ENCODE measurements around the gene LTBP2.
A peak's percentile ranks its signal among the peaks of the same experiment; 100 is the strongest.

The LTBP2 gene

GRCh38 chr14:74637178-74637550, 25.1 kb upstream of the LTBP2 start:
- peak in 1 of 2 experiments; percentile 50 for DNase-seq

DNA sequence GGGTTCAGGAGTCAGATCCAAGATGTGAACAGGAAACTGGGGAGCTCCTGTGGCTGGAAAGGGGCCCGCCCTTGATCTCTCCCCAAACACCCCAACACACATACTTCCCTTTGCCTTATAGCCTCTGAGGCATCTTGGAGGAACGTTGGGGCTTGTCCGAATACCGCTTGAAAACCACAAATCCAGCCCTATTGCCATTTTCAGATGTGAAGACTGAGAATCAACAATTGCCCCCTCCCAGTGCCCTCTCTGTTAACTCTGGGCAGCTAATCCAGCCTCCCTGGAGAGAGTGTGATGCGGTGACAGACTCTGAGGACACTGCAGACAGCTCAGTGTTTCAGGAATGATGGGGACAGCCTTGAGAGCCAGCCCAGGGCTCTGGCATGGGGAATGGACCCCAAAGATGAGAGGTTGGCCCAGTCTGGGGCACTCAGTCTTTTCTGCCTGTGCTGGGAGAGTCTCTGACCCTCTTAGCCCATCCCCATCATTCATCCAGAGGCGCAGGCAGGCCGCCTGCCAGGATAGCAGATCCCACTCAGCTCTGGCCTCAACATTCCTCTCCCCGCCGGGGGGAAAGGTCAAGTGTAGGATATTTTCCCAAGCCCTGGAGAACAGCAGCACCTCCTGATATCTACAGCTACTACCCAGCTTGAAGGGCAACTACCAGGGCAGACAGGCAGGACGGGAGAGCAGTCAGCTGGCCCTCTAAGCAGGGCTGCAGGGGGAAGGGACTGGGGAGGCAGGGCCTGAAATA, 24.6 kb upstream of the LTBP2 start:
- DNase-seq, result no peak

GRCh38 chr14:74635847-74636246, 23.8 kb upstream of the LTBP2 start:
- DNase-seq, result no peak

DNA sequence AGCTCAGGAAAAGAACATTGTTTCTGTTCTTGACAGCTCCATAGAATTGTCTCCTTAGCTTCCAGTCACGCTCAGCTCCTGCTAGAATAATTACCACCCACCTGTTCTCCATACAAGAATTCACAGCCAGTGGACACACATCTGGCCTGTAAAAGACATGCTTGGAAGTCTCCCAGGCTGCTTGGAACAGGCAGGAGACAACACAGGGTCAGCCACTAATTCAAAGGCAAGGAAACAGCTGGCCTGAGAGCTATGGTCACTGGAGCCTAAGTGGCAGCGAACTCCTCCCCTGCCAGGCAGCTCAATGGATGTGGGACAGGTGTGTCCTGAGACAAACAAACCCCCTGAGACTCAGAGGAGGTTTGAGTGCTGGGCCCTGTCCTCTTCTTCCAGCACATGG, 22.9 kb upstream of the LTBP2 start:
- no peak for DNase-seq

DNA sequence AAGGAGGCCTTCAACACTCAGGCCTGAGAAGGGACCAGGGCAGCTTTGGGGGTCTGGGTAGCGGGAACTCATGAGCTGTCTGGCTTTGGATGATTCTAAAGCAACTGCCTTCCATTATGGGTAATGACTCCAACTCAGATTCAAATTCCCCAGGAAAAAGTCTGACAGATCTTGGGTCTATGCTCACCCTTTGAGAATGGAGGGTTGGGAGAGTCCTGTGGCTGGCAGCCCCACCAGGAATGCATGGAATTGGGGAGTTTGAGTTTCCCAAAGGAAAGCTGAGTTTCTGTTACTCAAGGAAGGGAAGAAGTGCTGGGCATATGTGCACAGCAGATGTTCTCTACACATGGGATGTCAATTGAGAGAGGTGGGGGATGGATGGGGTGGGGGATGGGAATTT, 22.4 kb upstream of the LTBP2 start:
- no peak for DNase-seq

- DNase-seq, result peak in 1 of 2 experiments; percentile 43
These were observed 19.0 kb upstream of the LTBP2 start for GRCh38 chr14:74630881-74631690.

GRCh38 chr14:74628418-74628817, 16.4 kb upstream of the LTBP2 start:
- no peak for DNase-seq

DNA sequence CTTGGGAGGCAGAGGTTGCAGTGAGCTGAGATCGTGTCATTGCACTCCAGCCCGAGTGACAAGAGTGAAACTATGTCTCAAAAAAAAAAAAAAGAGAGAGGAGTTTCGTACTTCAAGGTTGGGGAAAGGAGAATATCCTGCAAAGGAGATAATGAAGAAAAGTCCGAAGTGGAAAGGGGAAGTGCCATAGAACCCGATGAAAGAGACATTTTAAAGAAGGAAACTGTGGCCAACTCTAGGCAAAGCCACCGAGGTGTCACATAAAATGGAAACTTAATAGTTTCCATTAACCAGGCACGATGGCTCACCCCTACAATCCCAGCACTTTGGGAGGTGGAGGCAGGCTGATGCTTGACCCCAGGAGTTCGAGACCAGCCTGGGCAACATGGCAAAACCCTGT, 15.0 kb upstream of the LTBP2 start:
- DNase-seq, result no peak

DNA sequence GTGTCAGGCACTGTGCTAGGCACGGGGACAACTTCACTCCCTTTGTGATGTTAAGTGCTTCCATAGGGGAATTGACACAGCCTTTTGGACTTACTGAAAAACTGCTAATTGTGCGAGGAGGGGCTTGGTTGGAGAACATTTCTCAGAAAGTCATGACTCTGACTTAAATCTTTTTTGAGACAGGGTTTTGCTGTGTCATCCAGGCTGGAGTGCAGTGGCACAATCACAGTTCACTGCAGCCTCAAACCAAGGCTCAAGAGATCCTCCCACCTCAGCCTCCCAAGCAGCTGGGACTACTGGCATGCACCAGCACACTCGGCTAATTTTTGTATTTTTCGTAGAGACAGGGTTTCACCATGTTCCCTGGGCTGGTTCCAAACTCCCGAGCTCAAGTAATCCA, 10.2 kb upstream of the LTBP2 start:
- DNase-seq, result no peak

DNA sequence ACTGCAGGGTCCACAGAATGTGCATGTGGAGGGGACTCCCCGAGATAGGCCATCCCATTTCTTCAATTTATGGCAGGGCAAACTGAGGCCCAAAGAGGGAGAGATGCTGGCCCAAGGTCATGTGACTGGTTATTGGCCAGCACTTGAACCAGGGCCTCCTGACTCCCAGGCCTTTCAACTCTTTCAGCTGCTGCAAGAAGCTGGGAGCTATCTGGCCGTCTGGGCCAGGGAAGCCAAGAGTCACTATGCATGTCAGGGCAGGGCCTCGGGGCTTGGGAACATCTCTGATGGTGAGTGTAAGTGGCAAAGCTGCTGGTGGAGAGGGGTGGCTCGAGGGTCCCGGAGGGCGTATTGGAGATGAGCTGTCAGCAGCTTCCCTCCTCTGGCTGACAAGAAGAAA, 9.5 kb upstream of the LTBP2 start:
- no peak for DNase-seq

- DNase-seq, result no peak
These were observed 8.9 kb upstream of the LTBP2 start for GRCh38 chr14:74620923-74621322.

GRCh38 chr14:74620497-74620921, 8.5 kb upstream of the LTBP2 start:
- no peak for DNase-seq

DNA sequence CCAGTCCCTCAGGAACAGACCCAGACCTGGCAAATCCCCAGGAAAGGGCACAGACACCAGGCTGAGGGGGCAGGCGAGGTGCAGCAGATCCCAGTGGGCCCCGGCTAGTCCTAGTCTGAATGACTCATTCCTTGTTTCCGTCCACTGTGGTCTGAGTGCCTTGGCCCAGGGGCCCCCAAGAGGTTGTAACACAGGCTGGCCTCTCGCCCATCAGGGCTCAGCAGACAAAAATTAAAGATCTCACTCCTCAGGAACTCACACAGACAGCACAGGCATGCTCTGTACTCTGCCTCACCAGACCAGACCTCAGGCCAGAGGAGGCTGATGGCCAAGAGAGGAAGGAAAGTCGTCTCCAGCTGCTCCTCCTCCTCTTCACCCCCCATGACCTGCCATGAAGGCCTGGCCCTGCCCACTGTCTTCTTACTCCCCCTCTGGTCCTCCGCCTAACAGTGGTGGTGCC, 7.7 kb upstream of the LTBP2 start:
- DNase-seq, result no peak

DNA sequence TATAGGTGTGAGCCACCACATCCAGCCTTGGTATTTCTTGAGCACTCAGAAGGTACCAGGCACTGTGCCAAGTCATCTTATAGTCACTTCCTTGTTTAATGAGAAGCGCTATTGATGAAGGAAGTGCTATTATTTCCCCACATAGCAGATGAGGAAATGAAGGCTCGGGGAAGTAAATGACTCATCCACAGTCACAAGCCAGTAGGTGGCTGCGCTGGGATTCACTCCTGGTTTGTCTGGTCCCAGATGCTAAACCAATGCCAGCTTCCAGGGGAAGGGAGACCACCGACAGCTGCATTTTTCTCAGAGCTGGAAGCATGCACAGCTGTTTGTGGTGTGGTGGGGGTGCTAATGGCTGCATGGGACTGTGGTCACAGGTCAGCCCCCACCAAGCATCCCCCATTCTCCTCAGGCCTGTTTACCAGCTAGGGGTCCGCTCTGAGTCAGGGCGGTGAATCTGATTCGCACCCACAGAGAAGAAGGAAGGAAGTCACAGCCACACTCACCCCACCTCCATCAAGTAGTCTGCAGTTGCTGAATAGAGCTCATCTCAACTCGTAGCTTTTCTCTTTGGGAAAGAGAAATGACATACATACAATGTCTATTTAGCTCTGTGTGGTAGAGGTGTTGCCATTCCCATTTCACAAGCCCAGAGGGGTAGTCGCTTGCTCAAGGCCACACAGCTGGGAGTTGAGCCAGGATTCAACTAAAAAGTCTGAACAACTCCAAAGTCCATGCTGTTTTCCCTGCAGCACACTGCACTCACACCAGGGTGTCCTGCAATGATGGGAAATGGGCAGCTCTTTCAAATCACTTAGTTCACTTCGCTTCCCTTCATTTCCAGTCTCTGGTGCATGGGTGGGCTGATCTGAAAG, 6.3 kb upstream of the LTBP2 start:
- DNase-seq, result no peak

GRCh38 chr14:74616996-74617700, 5.1 kb upstream of the LTBP2 start:
- no peak for DNase-seq

DNA sequence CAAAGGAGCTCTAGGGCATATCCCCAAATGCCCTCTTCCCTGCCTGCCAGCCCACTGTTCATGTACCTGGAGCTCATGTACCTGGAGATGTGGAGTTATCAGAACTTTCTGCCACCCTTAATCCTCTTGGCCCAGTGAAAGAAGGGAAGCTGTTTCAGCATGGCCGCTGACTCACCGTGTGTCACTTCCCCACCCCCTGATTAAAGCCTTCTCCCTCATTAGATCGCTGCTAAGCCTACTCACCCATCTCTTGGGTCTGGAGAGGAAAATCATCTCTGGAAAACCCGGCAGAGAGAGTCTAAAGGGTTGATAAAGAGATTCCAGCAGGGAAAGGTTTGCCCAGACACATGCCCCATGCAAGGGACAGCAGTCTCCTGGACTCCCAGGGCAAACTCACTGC, 4.5 kb upstream of the LTBP2 start:
- DNase-seq, result no peak

DNA sequence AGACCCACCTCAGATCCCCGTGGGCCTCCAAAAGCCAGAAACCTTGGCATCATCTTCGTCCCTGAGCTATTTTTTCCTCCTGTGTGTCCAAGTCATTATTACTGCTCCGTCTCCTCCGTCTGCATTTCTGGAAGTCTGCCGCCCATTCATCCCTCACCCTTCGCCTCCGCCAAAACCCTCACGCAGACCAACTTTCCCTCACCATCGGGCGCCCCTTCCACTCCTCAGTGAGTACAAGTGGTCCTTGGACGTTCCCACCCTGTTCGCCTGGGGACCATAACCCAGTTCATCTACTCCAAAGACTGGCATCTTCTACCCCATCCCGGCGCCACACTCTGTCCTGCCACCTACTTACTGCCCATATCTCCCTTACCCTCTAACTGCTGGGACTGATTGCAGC, 3.7 kb upstream of the LTBP2 start:
- DNase-seq, result peak; percentile 15 to 54

DNA sequence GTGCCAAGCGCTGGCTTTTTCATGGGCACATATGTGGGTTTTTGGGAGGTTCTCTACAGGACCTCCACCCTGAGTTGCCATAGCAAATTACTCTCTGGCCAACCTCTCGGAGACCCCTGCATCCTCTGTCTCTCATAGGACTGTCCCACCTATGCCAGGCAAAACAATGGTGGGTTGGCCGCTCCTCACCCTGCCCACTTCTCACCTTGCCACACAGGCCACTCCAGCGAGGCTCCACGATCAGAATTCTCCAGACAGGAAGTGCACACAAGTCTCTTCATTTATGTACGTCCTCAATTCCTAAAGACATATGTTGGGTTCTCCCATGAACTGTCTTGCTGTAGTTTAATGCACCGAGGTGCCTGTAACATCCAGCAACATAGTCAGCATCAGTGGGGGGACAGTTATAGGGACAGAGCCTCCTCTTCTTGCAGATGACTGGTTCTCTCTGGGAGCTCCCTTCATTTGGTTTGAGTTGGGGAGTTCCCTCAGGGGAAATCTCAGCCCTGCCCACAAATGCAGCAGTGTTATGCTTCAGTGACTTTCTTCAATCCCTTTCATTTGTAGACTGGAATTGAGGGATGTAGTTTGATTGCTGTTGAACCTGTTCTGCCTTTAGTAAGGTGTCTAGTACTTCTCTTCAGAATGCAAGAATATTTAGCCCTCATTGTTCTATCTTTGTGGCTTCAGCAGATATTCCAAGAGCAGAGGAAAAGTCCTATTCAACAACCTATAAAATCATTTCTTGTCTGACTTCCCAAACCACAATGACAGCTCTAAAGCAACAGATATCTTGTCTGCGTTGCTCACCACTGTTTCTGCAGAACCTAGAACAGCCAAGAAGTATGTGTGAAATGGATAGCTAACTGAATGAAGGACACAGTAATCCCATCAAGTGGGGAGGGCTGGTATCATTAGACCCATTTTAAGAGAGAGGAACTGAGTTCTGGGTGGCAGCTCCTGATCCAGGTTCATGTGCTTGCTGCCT, 2.8 kb upstream of the LTBP2 start:
- no peak for DNase-seq

- DNase-seq, result no peak
These were observed 1.3 kb upstream of the LTBP2 start for GRCh38 chr14:74613211-74613914.

GRCh38 chr14:74612350-74613021, 449 bp upstream of the LTBP2 start:
- peak in 1 of 2 experiments; percentile 78 for DNase-seq

Measured in NCI-H446 (cell line).